Gastrocnemius medialis (tissue), 4 donors: ENCODE data around the gene LGALS3BP. TPM values are rescaled to one million over a fixed set of nuclear protein-coding genes. Genes with fewer than 3 reads are reported as not detected.
"Not testable (repeated sequence)": the region's sequence is repeated elsewhere in the genome, so short reads cannot be mapped to it uniquely, and the experiment has no call there.

ENCODE experiments used
- ATAC-seq, 2 donors: fragments of 150-250 bp; one replicate each; pipeline ENCODE4 v1.9.1; 2016
- DNase-seq, 2 donors: peaks; one replicate each; pipeline ENCODE4 v3.0.0-alpha.2; 2019
- H3K27ac ChIP-seq, 4 donors: fragments of 200-600 bp; sonication (generic); 1 replicate in 1 of 4; 2 replicates in 3 of 4; pipeline ENCODE4 v1.5.1; 2016 to 2018; ENCODE audit warnings: mild to moderate bottlenecking in 2 of 4, moderate library complexity in 1 of 4
- H3K27me3 ChIP-seq, 3 donors: fragments of 200-600 bp; sonication (generic) in 2 of 3; 1 replicate in 1 of 3; 2 replicates in 2 of 3; pipeline versions ENCODE4 v1.5.1 to v1.6.0; 2016 to 2019; ENCODE audit warnings: mild to moderate bottlenecking in 1 of 3, moderate library complexity in 1 of 3
- H3K36me3 ChIP-seq, 2 donors: fragments of 200-600 bp; sonication (generic) in 1 of 2; one replicate each; pipeline ENCODE4 v1.5.1; 2017 to 2018
- H3K4me1 ChIP-seq, 2 donors: fragments of 200-600 bp; sonication (generic) in 1 of 2; one replicate each; pipeline ENCODE4 v1.5.1; 2016 to 2017; ENCODE audit warnings: mild to moderate bottlenecking in 2 of 2
- H3K4me3 ChIP-seq, 4 donors: fragments of 200-600 bp; sonication (generic) in 3 of 4; 1 replicate in 1 of 4; 2 replicates in 3 of 4; pipeline ENCODE4 v1.5.1; 2016 to 2019; ENCODE audit warnings: mild to moderate bottlenecking in 2 of 4
- H3K9me3 ChIP-seq, 3 donors: fragments of 200-600 bp; sonication (generic) in 2 of 3; 1 replicate in 1 of 3; 2 replicates in 2 of 3; pipeline ENCODE4 v1.5.1; 2016 to 2019
- POLR2A ChIP-seq, 2 donors: fragments of 450-650 bp; IDR thresholded peaks; one replicate each; pipeline ENCODE4 v1.6.1; 2017; ENCODE audit warnings: antibody characterized with exemption in 2 of 2, mild to moderate bottlenecking in 2 of 2, moderate library complexity in 2 of 2
- in situ Hi-C, 4 donors: fragments of 200-750 bp; cut with MboI; loops; one replicate each; pipeline versions ENCODE4 v1.15.0 to v1.8.0; 2017; ENCODE audit warnings: low sequenced_read_pairs in 4 of 4
- intact Hi-C: fragments of 100-400 bp; cut with DNase I; formaldehyde crosslinking; loops from one replicate; pipeline ENCODE4 v1.15.1; 2023; ENCODE audit warnings: low total_unique reads
- total RNA-seq, 4 donors: library from RNA; depleted of rRNA; stranded (reverse); fragments of >200 nt; gene quantifications; one replicate each; pipeline versions ENCODE4 v1.1.0 to v1.2.3, GENCODE V29; 2016
- TF ChIP-seq, protein P1 (sequence below), 5 experiments: fragments of 450-650 bp in 3 of 5; fragments of 200-600 bp in 2 of 5; sonication (generic) in 2 of 5; IDR thresholded peaks in 4 of 5; conservative IDR thresholded peaks in 1 of 5; 1 replicate in 4 of 5; 2 replicates in 1 of 5; pipeline ENCODE4 v1.5.1; 2016 to 2019; ENCODE audit warnings: antibody characterized with exemption in 5 of 5, mild to moderate bottlenecking in 3 of 5, moderate library complexity in 3 of 5

Gene LGALS3BP
- total RNA-seq, 4 donors from 2014 or later: 15.0 to 45.9 (median 23.0) TPM

GRCh38 chr17:78966910-78967600 is 12.7 kb downstream of the LGALS3BP start:
- intact Hi-C loops (no loop called here), in situ Hi-C loops (loop anchor here (5.0 kb wide), 3 partner anchors 95 to 105 kb away; no protein-coding TSS in a partner anchor)
- ATAC-seq: no peak
- no peak overlapping the region for H3K4me3 ChIP-seq
- peaks cover 0 to 9% of the 10 kb centered on the region in 2 donors for H3K4me1 ChIP-seq
- no peaks in the 10 kb centered on the region for H3K9me3 ChIP-seq
- H3K27ac ChIP-seq: no peak overlapping the region
- DNase-seq: no peak
- TF ChIP-seq POLR2A (IDR thresholded peaks at IDR 0.05): no peak
- TF ChIP-seq, protein P1, sequence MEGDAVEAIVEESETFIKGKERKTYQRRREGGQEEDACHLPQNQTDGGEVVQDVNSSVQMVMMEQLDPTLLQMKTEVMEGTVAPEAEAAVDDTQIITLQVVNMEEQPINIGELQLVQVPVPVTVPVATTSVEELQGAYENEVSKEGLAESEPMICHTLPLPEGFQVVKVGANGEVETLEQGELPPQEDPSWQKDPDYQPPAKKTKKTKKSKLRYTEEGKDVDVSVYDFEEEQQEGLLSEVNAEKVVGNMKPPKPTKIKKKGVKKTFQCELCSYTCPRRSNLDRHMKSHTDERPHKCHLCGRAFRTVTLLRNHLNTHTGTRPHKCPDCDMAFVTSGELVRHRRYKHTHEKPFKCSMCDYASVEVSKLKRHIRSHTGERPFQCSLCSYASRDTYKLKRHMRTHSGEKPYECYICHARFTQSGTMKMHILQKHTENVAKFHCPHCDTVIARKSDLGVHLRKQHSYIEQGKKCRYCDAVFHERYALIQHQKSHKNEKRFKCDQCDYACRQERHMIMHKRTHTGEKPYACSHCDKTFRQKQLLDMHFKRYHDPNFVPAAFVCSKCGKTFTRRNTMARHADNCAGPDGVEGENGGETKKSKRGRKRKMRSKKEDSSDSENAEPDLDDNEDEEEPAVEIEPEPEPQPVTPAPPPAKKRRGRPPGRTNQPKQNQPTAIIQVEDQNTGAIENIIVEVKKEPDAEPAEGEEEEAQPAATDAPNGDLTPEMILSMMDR (IDR thresholded peaks at IDR 0.05 in 4 of 5, conservative IDR thresholded peaks at IDR 0.05 in 1 of 5): no peak
- no peaks in the 10 kb centered on the region for H3K27me3 ChIP-seq
- H3K36me3 ChIP-seq: no peaks in the 10 kb centered on the region

DNA sequence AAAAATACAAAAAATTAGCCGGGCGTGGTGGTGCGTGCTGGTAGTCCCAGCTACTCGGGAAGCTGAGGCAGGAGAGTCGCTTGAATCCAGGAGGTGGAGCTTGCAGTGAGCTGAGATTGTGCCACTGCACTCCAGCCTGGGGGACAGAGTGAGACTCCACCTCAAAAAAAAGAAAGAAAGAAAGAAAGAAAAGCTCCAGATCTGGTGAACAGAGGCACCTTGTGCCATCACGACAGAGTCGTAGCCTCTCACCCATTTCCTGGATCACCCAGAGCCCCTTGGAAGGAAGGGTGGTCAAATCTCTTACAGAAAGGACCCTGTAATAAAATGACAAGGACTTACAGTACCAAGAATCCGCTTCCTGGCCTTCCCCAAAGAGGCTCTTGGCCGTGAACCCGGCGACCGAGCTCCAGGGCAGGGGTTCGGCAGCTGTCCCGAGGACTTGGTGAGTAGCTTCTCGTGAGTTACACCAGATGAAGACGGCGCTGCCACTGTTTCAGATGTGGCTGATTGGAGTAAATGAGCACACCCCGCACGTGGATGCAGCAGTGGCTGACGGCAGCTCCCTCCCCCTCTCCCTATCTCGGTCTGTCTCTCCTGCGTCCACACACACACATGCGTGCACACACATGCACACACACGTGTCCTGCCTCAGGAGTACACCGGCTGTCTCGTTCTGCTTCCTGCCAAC is 13.5 kb downstream of the LGALS3BP start:
- H3K36me3 ChIP-seq: no peaks in the 10 kb centered on the region
- H3K4me3 ChIP-seq: no peak overlapping the region
- H3K27me3 ChIP-seq: no peaks in the 10 kb centered on the region
- in situ Hi-C loops: loop anchor here (5.0 kb wide), 3 partner anchors 94 to 104 kb away; no protein-coding TSS in a partner anchor
- ATAC-seq (no peak), DNase-seq (no peak)
- H3K9me3 ChIP-seq: no peaks in the 10 kb centered on the region
- TF ChIP-seq, protein P1 (IDR thresholded peaks at IDR 0.05 in 4 of 5, conservative IDR thresholded peaks at IDR 0.05 in 1 of 5): no peak
- no peak for TF ChIP-seq POLR2A (IDR thresholded peaks at IDR 0.05)
- no peak overlapping the region for H3K27ac ChIP-seq
- H3K4me1 ChIP-seq: peaks cover 0 to 4% of the 10 kb centered on the region in 2 donors
- intact Hi-C loops: no loop called here

- ATAC-seq (no peak), DNase-seq (no peak)
- H3K27ac ChIP-seq: no peak overlapping the region
- TF ChIP-seq, protein P1 (IDR thresholded peaks at IDR 0.05 in 4 of 5, conservative IDR thresholded peaks at IDR 0.05 in 1 of 5): no peak
- no peak for TF ChIP-seq POLR2A (IDR thresholded peaks at IDR 0.05)
- H3K4me3 ChIP-seq: no peak overlapping the region
- in situ Hi-C loops (loop anchor here (5.0 kb wide), 3 partner anchors 93 to 103 kb away; no protein-coding TSS in a partner anchor), intact Hi-C loops (no loop called here)
- H3K36me3 ChIP-seq: no peaks in the 10 kb centered on the region
- no peaks in the 10 kb centered on the region for H3K27me3 ChIP-seq
- H3K4me1 ChIP-seq: no peaks in the 10 kb centered on the region
- H3K9me3 ChIP-seq: no peaks in the 10 kb centered on the region
Measured at GRCh38 chr17:78965491-78965924, 14.2 kb downstream of the LGALS3BP start.

DNA sequence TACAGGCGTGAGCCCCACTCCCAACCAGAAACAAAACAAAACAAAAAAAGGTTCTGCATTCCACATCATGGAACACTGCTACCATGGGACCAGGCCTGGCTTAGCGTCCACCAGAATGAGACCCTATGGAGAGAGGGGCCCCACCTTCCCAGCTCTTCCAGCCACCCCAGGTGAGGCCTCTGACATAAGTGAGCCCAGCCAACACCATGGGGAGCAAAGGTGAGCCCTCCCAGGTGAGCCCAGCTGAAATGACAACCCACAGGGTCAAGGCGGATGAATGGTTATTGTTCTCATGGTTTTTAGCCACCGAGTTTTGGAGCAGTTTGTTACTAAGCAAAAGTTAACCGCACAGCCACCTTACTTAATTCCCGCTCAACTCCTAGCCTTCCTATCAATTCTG is 16.3 kb downstream of the LGALS3BP start:
- no peak overlapping the region for H3K27ac ChIP-seq
- DNase-seq (no peak), ATAC-seq (no peak)
- no peak overlapping the region for H3K4me3 ChIP-seq
- no peaks in the 10 kb centered on the region for H3K4me1 ChIP-seq
- TF ChIP-seq, protein P1 (IDR thresholded peaks at IDR 0.05 in 4 of 5, conservative IDR thresholded peaks at IDR 0.05 in 1 of 5): no peak
- TF ChIP-seq POLR2A (IDR thresholded peaks at IDR 0.05): no peak
- in situ Hi-C loops: no loop called here
- intact Hi-C loops: no loop called here
- H3K27me3 ChIP-seq: no peaks in the 10 kb centered on the region
- no peaks in the 10 kb centered on the region for H3K9me3 ChIP-seq
- H3K36me3 ChIP-seq: no peaks in the 10 kb centered on the region

DNA sequence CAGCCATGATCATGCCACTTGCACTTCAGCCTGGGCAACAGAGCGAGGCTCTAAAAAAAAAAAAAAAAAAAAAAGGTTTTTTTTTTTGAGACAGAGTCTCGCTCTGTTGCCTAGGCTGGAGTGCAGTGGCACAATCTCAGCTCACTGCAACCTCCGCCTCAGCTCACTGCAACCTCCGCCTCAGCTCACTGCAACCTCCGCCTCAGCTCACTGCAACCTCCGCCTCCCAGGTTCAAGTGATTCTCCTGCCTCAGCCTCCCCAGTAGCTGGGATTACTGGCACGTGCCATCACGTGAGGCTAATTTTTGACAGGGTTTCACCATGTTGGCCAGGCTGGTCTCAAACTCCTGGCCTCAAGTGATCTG is 16.8 kb downstream of the LGALS3BP start:
- ATAC-seq, DNase-seq, H3K4me3 ChIP-seq, H3K4me1 ChIP-seq, H3K9me3 ChIP-seq, H3K27ac ChIP-seq, in situ Hi-C loops, H3K27me3 ChIP-seq, intact Hi-C loops, H3K36me3 ChIP-seq: not testable (repeated sequence)
